ENCODE results near the gene PRDM11.

DNA sequence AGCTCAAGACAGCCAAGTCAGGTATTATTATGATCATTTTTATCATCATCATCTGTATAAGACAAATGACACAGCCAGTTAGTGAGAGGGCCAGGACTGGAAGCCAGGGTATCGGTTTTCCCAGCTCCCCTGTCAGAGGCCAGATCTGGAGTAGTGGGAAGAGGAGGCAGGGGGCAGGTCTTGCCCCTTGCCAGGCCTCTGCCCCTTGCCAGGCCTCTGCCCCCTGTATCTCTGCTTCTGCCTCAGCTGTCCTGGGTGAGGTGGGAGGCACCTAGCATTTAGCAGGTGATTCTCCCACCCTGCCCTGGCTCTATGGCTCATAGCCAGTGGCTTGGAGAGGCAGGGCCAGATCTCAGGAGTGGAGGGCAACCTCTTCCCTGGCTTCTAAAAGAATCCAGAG, 67.3 kb downstream of the PRDM11 start:
- TF ChIP-seq, protein P1, sequence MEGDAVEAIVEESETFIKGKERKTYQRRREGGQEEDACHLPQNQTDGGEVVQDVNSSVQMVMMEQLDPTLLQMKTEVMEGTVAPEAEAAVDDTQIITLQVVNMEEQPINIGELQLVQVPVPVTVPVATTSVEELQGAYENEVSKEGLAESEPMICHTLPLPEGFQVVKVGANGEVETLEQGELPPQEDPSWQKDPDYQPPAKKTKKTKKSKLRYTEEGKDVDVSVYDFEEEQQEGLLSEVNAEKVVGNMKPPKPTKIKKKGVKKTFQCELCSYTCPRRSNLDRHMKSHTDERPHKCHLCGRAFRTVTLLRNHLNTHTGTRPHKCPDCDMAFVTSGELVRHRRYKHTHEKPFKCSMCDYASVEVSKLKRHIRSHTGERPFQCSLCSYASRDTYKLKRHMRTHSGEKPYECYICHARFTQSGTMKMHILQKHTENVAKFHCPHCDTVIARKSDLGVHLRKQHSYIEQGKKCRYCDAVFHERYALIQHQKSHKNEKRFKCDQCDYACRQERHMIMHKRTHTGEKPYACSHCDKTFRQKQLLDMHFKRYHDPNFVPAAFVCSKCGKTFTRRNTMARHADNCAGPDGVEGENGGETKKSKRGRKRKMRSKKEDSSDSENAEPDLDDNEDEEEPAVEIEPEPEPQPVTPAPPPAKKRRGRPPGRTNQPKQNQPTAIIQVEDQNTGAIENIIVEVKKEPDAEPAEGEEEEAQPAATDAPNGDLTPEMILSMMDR (IDR thresholded peaks at IDR 0.05 in 8 of 11, conservative IDR thresholded peaks at IDR 0.05 in 3 of 11): no peak
- TF ChIP-seq POLR2A (IDR thresholded peaks at IDR 0.05): no peak

Data from spleen (tissue), 7 donors.